SH-SY5Y (cell line): ENCODE results near the gene TAS2R60.

Source experiments
- GATA2 ChIP-seq: IDR thresholded peaks from 2 replicates; pipeline ENCODE4 v1.6.1; 2011; ENCODE audit warnings: mild to moderate bottlenecking, low read depth, low read length
- GATA3 ChIP-seq: IDR thresholded peaks from 2 replicates; pipeline ENCODE4 v1.6.1; 2011; ENCODE audit warnings: low read depth, mild to moderate bottlenecking, low read length, moderate library complexity

- TF ChIP-seq GATA2: no peak
- TF ChIP-seq GATA3: no peak
These were observed 49.2 kb upstream of the TAS2R60 start for GRCh38 chr7:143394068-143394467.
